OCI-LY3 (cell line): ENCODE results near the gene SORCS3.

Experiments used
- CTCF ChIP-seq: fragments of 200-600, 300-600 bp; sonication (generic); IDR thresholded peaks from 2 replicates; pipeline ENCODE4 v1.5.1; 2014; ENCODE audit warnings: antibody characterized with exemption, low read length, low read depth
- EZH2phosphoT487 ChIP-seq: fragments of 200-600 bp; shearing (Covaris generic); IDR thresholded peaks from 2 replicates; pipeline ENCODE4 v1.6.1; 2018; ENCODE audit warnings: antibody characterized with exemption, mixed run types, low read depth

- no peak for TF ChIP-seq CTCF
- TF ChIP-seq EZH2phosphoT487: no peak
These were observed 290.6 kb downstream of the SORCS3 start for GRCh38 chr10:104931612-104932134.
